ENCODE measurements around the gene HABP4. TPM values are rescaled to one million over a fixed set of nuclear protein-coding genes. Genes with fewer than 3 reads are reported as not detected.

Gene HABP4
- total RNA-seq: 10 to 100 TPM in 1 of 4 donors, 1 to 10 TPM in 2, under 1 TPM in 1; 0.80 to 12.4 (median 2.7) TPM

- intact Hi-C loops (cut with DNase I): loop anchor here (10.0 kb wide), 1 partner anchor 125 kb away; no protein-coding TSS in a partner anchor
- peak in 3 of 4 donors; percentile 86 to 95 (median 91) for TF ChIP-seq POLR2A (IDR thresholded peaks at IDR 0.05)
- TF ChIP-seq, protein P1, sequence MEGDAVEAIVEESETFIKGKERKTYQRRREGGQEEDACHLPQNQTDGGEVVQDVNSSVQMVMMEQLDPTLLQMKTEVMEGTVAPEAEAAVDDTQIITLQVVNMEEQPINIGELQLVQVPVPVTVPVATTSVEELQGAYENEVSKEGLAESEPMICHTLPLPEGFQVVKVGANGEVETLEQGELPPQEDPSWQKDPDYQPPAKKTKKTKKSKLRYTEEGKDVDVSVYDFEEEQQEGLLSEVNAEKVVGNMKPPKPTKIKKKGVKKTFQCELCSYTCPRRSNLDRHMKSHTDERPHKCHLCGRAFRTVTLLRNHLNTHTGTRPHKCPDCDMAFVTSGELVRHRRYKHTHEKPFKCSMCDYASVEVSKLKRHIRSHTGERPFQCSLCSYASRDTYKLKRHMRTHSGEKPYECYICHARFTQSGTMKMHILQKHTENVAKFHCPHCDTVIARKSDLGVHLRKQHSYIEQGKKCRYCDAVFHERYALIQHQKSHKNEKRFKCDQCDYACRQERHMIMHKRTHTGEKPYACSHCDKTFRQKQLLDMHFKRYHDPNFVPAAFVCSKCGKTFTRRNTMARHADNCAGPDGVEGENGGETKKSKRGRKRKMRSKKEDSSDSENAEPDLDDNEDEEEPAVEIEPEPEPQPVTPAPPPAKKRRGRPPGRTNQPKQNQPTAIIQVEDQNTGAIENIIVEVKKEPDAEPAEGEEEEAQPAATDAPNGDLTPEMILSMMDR (IDR thresholded peaks at IDR 0.05): peak in 4 of 6 experiments; percentile 18 to 25 (median 20)
- peak; percentile 64 for DNase-seq
Measured at GRCh38 chr9:96449845-96450612, at the start of gene HABP4. Gene HABP4, plus strand, starts transcription at chr9:96450169. Its CDS starts 111 bp downstream, at chr9:96450280.

DNA sequence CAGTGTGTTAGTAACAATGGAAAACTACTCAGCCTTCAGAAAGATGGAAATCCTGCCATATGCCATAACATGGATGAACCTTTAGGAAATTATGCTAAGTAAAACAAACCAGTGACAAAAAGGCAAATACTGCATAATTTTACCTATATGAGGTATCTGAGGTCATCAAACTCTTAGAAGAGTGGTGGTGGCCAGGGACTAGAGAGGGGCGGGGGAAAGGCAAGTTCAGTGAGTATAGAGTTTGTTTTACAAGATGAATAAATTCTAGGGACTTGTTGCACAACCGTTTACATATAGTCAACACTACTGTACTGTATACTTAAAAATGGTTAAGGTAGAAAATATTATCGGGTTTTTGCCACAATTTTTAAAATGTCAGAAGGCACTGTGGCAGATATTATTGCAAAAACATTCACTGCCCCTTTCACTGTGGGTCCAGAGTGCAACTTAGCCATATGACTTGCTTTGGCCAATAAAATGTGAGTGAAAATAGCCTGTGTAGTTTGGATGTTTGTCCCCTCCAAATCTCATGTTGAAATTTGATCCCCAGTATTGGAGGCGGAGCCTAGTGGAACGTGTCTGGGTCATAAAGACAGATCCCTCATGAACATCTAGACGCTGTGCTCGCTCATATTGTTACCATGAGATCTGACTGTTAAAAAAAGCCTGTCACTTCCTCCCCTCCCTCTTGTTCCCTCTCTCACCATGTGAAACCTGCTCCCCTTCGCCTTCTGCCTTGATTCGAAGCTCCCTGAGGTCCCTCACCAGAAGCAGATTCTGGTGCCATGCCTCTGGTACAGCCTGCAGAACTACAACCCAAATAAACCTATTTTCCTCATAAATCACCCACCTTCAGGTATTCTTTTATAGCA lies 41.3 kb upstream of the HABP4 start:
- Histone ChIP-seq H3K27ac (no peak overlapping the region), H3K4me3 (no peak overlapping the region), H3K4me1 (peaks cover 0 to 3% (median 0%) of the 10 kb centered on the region in 3 donors), H3K27me3 (no peaks in the 10 kb centered on the region), H3K36me3 (no peaks in the 10 kb centered on the region), H3K9me3 (no peaks in the 10 kb centered on the region)
- 73 to 80% methylated on average over 9 of the region's 9 CpGs for WGBS, 2 donors
- intact Hi-C loops (cut with DNase I): no loop called here
- TF ChIP-seq, protein P1 (IDR thresholded peaks at IDR 0.05): no peak
- TF ChIP-seq POLR2A (IDR thresholded peaks at IDR 0.05): no peak
- DNase-seq: no peak

More at GRCh38 chr9:96449845-96450612, at the start of gene HABP4:
- H3K9me3 ChIP-seq: no peaks in the 10 kb centered on the region
- peak within 1 kb of the TSS; percentile 84 to 95 (median 90) for H3K27ac ChIP-seq
- H3K4me3 ChIP-seq: peak within 1 kb of the TSS; percentile 68 to 94 (median 72)
- peaks cover 0 to 7% (median 0%) of the 10 kb centered on the region in 4 donors for H3K27me3 ChIP-seq
- 0% methylated on average over 9 of the region's 108 CpGs; no CpG with 5 or more reads in 1 of the 2 donors for WGBS, 2 donors
- peaks cover 4 to 30% (median 14%) of the 10 kb centered on the region in 3 donors for H3K4me1 ChIP-seq
- no peaks in the 10 kb centered on the region for H3K36me3 ChIP-seq

DNA sequence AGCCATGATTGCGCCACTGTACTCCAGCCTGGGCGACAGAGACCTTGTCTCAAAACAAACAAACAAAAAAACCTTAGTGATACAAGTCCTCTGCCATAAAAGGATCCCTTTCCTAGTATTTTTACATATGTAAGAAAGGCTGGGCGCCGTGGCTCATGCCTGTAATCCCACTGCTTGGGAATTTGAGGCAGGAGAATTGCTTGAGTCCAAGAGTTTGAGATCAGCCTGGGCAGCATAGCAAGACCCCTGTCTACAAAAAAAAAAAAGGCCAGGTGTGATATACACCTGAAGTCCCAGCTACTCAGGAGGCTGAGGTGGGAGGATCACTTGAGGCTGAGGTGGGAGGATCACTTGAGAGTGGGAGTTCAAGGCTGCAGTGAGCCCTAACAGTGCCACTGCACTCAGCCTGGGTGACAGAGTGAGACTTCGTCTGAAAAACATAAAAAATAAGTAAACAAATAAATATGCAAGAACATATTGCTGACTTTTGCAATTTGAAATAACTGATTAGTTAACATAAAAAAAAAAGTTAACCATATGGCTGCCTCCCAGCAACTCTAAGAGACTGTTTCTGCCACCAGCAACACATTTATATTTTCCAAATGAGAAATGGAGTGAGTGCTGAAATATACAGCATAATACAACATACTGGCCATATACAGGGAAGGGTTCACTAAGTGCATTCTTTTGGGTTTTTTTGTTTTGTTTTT lies 38.7 kb upstream of the HABP4 start:
- intact Hi-C loops (cut with DNase I): loop anchor here (10.0 kb wide), 1 partner anchor 76 kb away; no protein-coding TSS in a partner anchor
- Histone ChIP-seq H3K4me1 (peaks cover 0 to 17% (median under 1%) of the 10 kb centered on the region in 3 donors), H3K27ac (no peak overlapping the region), H3K36me3 (no peaks in the 10 kb centered on the region), H3K9me3 (no peaks in the 10 kb centered on the region), H3K4me3 (no peak overlapping the region), H3K27me3 (no peaks in the 10 kb centered on the region)
- DNase-seq: no peak
- TF ChIP-seq, protein P1 (IDR thresholded peaks at IDR 0.05): no peak
- no peak for TF ChIP-seq POLR2A (IDR thresholded peaks at IDR 0.05)
- 80 to 81% methylated on average over 3 to 4 of the region's 5 CpGs for whole genome bisulfite sequencing, 2 donors

- Histone ChIP-seq H3K9me3 (no peaks in the 10 kb centered on the region), H3K4me1 (peaks cover 6 to 26% (median 7%) of the 10 kb centered on the region in 3 donors), H3K27ac (no peak overlapping the region), H3K4me3 (no peak overlapping the region), H3K27me3 (no peaks in the 10 kb centered on the region), H3K36me3 (no peaks in the 10 kb centered on the region)
- 77 to 83% methylated on average over 8 of the region's 8 CpGs for WGBS, 2 donors
- DNase-seq: no peak
- TF ChIP-seq, protein P1 (IDR thresholded peaks at IDR 0.05): no peak
- no peak for TF ChIP-seq POLR2A (IDR thresholded peaks at IDR 0.05)
- intact Hi-C loops (cut with DNase I): loop anchor here (10.0 kb wide), 1 partner anchor 78 kb away; no protein-coding TSS in a partner anchor
Measured at GRCh38 chr9:96412174-96412913, 37.6 kb upstream of the HABP4 start.

Data from esophagus squamous epithelium (tissue), 5 donors.